Body of pancreas (tissue), 4 donors: ENCODE data around the gene GNAO1. TPM values are rescaled to one million over a fixed set of nuclear protein-coding genes. Genes with fewer than 3 reads are reported as not detected.

Experiments
- ATAC-seq: fragments of 150-250 bp; one replicate; pipeline ENCODE4 v1.9.1; 2016
- DNase-seq, 4 donors: peaks; one replicate each; pipeline ENCODE4 v3.0.0-alpha.2; 2019
- H3K27ac ChIP-seq, 4 donors: fragments of 200-600 bp; sonication (generic); 1 replicate in 3 of 4; 2 replicates in 1 of 4; pipeline versions ENCODE4 v1.5.1 to v1.6.1; 2016 to 2019; ENCODE audit warnings: mild to moderate bottlenecking in 1 of 4, mixed read lengths in 1 of 4, moderate library complexity in 1 of 4
- H3K27me3 ChIP-seq, 2 donors: fragments of 200-600 bp; sonication (generic); one replicate each; pipeline ENCODE4 v1.6.0; 2016; ENCODE audit warnings: mild to moderate bottlenecking in 1 of 2
- H3K36me3 ChIP-seq, 2 donors: fragments of 200-600 bp; sonication (generic); replicated peaks in 1 of 2; 2 replicates each; pipeline ENCODE4 v1.5.1; 2016; ENCODE audit warnings: low read depth in 2 of 2; ENCODE audit not compliant: insufficient read depth in 1 of 2
- H3K4me1 ChIP-seq: fragments of 200-600 bp; sonication (generic); one replicate; pipeline ENCODE4 v1.6.0; 2016
- H3K4me3 ChIP-seq, 2 donors: fragments of 200-600 bp; sonication (generic); 1 replicate in 1 of 2; 2 replicates in 1 of 2; pipeline ENCODE4 v1.5.1; 2016 to 2019
- H3K9me3 ChIP-seq, 3 donors: fragments of 200-600 bp; sonication (generic); 1 replicate in 2 of 3; 2 replicates in 1 of 3; pipeline ENCODE4 v1.5.1; 2016
- CTCF ChIP-seq, 7 experiments: fragments of 450-650 bp in 4 of 7; fragments of 200-600 bp in 3 of 7; sonication (generic) in 3 of 7; IDR thresholded peaks; one replicate each; pipeline ENCODE4 v1.5.1; 2016 to 2019; ENCODE audit warnings: antibody characterized with exemption in 7 of 7
- POLR2A ChIP-seq, 3 donors: fragments of 450-650 bp; IDR thresholded peaks; one replicate each; pipeline ENCODE4 v1.6.1; 2016; ENCODE audit warnings: antibody characterized with exemption in 3 of 3, mild to moderate bottlenecking in 2 of 3
- WGBS, 2 donors: methylation state at CpG; one replicate each; pipeline ENCODE4 v1.1.5; 2017; 5-methylcytosine and 5-hydroxymethylcytosine counted together
- intact Hi-C: fragments of 100-400 bp; cut with DNase I; formaldehyde crosslinking; loops from one replicate; pipeline ENCODE4 v1.15.1; 2023
- total RNA-seq, 2 donors: library from RNA; depleted of rRNA; stranded (reverse); fragments of >200 nt; gene quantifications; one replicate each; pipeline ENCODE4 v1.1.0, GENCODE V29; 2016

The GNAO1 gene
- total RNA-seq, 2 donors from 2014 or later, result 1.6 to 3.0 TPM

DNA sequence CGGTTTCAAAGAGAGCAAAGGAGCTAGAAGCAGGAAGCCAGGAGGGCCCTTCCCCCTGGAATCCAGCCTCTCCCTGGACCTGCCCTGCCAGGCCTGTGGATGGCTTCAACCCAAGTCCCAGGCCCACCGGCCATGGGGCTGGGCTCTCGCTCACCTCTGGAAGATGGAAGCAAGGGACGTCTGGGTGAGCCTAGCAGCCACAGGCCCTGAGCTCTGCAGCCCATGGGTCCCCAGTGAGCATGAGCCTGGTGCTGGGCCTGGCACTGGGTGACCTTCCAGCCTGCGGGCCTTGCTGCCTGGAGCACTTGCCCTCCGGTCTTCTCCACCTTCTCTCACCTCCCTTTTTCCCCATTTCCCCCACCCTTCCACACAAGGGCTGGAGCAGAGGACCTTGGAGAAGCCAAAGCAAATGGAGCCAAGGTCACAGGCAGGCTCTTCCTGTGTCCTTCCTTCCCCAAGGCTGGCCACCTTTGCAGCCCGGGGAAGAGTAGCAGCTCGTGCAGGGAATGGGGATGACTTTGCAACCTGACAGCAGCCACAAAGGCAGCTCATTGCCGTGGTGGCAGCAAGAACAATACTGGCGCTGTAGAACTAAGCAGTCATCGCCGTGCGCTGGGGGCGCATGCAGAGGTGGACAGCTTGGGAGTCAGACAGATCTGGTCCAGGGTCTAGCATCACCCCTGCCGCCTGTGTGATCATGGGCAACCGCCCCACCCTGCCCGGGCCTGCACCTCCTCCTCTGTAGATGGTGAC is 147.5 kb downstream of the GNAO1 start:
- H3K27me3 ChIP-seq, result no peaks in the 10 kb centered on the region
- H3K27ac ChIP-seq, result no peak overlapping the region
- H3K9me3 ChIP-seq, result no peaks in the 10 kb centered on the region
- intact Hi-C loops, result no loop called here
- no peaks in the 10 kb centered on the region for H3K4me1 ChIP-seq
- no peak overlapping the region for H3K4me3 ChIP-seq
- H3K36me3 ChIP-seq, result no peaks in the 10 kb centered on the region
- DNase-seq (no peak), ATAC-seq (no peak)
- WGBS, 2 donors, result 70 to 80% methylated on average over 17 of the region's 17 CpGs
- no peak for TF ChIP-seq POLR2A (IDR thresholded peaks at IDR 0.05)
- TF ChIP-seq CTCF (IDR thresholded peaks at IDR 0.05), result no peak

GRCh38 chr16:56339431-56340195 is 148.3 kb downstream of the GNAO1 start:
- Histone ChIP-seq H3K36me3 (no peaks in the 10 kb centered on the region), H3K27me3 (no peaks in the 10 kb centered on the region), H3K9me3 (no peaks in the 10 kb centered on the region), H3K4me1 (no peaks in the 10 kb centered on the region), H3K4me3 (no peak overlapping the region), H3K27ac (no peak overlapping the region)
- WGBS, 2 donors, result 88 to 89% methylated on average over 13 to 17 of the region's 17 CpGs
- no peak for ATAC-seq
- intact Hi-C loops, result no loop called here
- TF ChIP-seq CTCF (IDR thresholded peaks at IDR 0.05), result no peak
- TF ChIP-seq POLR2A (IDR thresholded peaks at IDR 0.05), result no peak
- no peak for DNase-seq

GRCh38 chr16:56340416-56340815 is 149.1 kb downstream of the GNAO1 start:
- TF ChIP-seq CTCF (IDR thresholded peaks at IDR 0.05) (no peak), POLR2A (IDR thresholded peaks at IDR 0.05) (no peak)
- Histone ChIP-seq H3K4me1 (no peaks in the 10 kb centered on the region), H3K27me3 (no peaks in the 10 kb centered on the region), H3K27ac (no peak overlapping the region), H3K4me3 (no peak overlapping the region), H3K36me3 (no peaks in the 10 kb centered on the region), H3K9me3 (no peaks in the 10 kb centered on the region)
- no peak for DNase-seq
- intact Hi-C loops, result no loop called here
- ATAC-seq, result no peak
- WGBS, 2 donors, result 79 to 88% methylated on average over 17 to 23 of the region's 23 CpGs

DNA sequence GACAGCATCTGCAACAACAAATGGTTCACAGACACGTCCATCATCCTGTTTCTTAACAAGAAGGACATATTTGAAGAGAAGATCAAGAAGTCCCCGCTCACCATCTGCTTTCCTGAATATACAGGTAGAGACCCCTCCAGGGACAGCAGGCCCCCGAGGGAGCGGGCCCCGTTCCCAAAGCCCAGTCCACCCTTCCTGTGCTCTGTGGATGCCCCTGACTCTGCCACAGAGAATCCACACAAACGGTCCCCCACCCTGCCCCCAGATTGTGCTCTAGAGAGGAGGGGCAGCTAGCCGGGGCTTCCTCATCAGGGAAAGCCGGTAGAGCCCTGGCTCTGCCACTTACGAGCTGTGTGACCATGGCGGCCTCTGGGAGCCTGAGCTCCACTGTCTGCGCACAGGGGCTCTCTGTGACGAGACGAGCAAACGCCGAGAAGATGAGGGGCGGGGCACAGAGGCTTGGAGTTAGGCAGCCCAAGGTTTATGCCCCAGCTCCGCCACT is 149.6 kb downstream of the GNAO1 start:
- no peak overlapping the region for H3K27ac ChIP-seq
- no peaks in the 10 kb centered on the region for H3K36me3 ChIP-seq
- TF ChIP-seq POLR2A (IDR thresholded peaks at IDR 0.05) (no peak), CTCF (IDR thresholded peaks at IDR 0.05) (no peak)
- intact Hi-C loops, result no loop called here
- no peak overlapping the region for H3K4me3 ChIP-seq
- no peaks in the 10 kb centered on the region for H3K4me1 ChIP-seq
- ATAC-seq (no peak), DNase-seq (no peak)
- no peaks in the 10 kb centered on the region for H3K27me3 ChIP-seq
- H3K9me3 ChIP-seq, result no peaks in the 10 kb centered on the region
- 54 to 73% methylated on average over 11 to 17 of the region's 17 CpGs for WGBS, 2 donors
